ENCODE data around the gene SIRPB1.

The SIRPB1 gene

GRCh38 chr20:1625083-1625690 is 5.4 kb upstream of the SIRPB1 start:
- no peak overlapping the region for H3K4me3 ChIP-seq (ENCODE audit: low read depth, low read length)
- no peak for TF ChIP-seq CTCF (IDR thresholded peaks at IDR 0.05; ENCODE audit: low read depth, low read length)
- no peak for DNase-seq (ENCODE audit: low read depth, low spot score)
- in situ Hi-C loops (cut with HindIII; ENCODE audit: low sequenced_read_pairs), result no loop called here

- in situ Hi-C loops (cut with HindIII; ENCODE audit: low sequenced_read_pairs), result no loop called here
- no peak overlapping the region for H3K4me3 ChIP-seq (ENCODE audit: low read depth, low read length)
- no peak for TF ChIP-seq CTCF (IDR thresholded peaks at IDR 0.05; ENCODE audit: low read depth, low read length)
- no peak for DNase-seq (ENCODE audit: low read depth, low spot score)
These were observed 3.8 kb upstream of the SIRPB1 start for GRCh38 chr20:1623501-1624205.

GRCh38 chr20:1622450-1622849 is 2.6 kb upstream of the SIRPB1 start:
- in situ Hi-C loops (cut with HindIII; ENCODE audit: low sequenced_read_pairs), result no loop called here
- no peak for TF ChIP-seq CTCF (IDR thresholded peaks at IDR 0.05; ENCODE audit: low read depth, low read length)
- DNase-seq (ENCODE audit: low read depth, low spot score), result no peak
- no peak overlapping the region for H3K4me3 ChIP-seq (ENCODE audit: low read depth, low read length)

GRCh38 chr20:1621316-1621715 is 1.5 kb upstream of the SIRPB1 start:
- DNase-seq (ENCODE audit: low read depth, low spot score), result no peak
- H3K4me3 ChIP-seq (ENCODE audit: low read depth, low read length), result no peak overlapping the region
- in situ Hi-C loops (cut with HindIII; ENCODE audit: low sequenced_read_pairs), result no loop called here
- TF ChIP-seq CTCF (IDR thresholded peaks at IDR 0.05; ENCODE audit: low read depth, low read length), result no peak

- H3K4me3 ChIP-seq (ENCODE audit: low read depth, low read length), result no peak overlapping the region
- TF ChIP-seq CTCF (IDR thresholded peaks at IDR 0.05; ENCODE audit: low read depth, low read length), result no peak
- DNase-seq (ENCODE audit: low read depth, low spot score), result no peak
- in situ Hi-C loops (cut with HindIII; ENCODE audit: low sequenced_read_pairs), result no loop called here
These were observed 762 bp downstream of the SIRPB1 start for GRCh38 chr20:1618954-1619540.

- TF ChIP-seq CTCF (IDR thresholded peaks at IDR 0.05; ENCODE audit: low read depth, low read length), result no peak
- no peak for DNase-seq (ENCODE audit: low read depth, low spot score)
- no peak overlapping the region for H3K4me3 ChIP-seq (ENCODE audit: low read depth, low read length)
- in situ Hi-C loops (cut with HindIII; ENCODE audit: low sequenced_read_pairs), result no loop called here
These were observed 1.3 kb downstream of the SIRPB1 start for GRCh38 chr20:1618479-1618878.
